ENCODE measurements around the gene CRTAP.
A peak's percentile ranks its signal among the peaks of the same experiment; 100 is the strongest.
"Not testable (repeated sequence)": the region's sequence is repeated elsewhere in the genome, so short reads cannot be mapped to it uniquely, and the experiment has no call there.

Gene CRTAP

DNA sequence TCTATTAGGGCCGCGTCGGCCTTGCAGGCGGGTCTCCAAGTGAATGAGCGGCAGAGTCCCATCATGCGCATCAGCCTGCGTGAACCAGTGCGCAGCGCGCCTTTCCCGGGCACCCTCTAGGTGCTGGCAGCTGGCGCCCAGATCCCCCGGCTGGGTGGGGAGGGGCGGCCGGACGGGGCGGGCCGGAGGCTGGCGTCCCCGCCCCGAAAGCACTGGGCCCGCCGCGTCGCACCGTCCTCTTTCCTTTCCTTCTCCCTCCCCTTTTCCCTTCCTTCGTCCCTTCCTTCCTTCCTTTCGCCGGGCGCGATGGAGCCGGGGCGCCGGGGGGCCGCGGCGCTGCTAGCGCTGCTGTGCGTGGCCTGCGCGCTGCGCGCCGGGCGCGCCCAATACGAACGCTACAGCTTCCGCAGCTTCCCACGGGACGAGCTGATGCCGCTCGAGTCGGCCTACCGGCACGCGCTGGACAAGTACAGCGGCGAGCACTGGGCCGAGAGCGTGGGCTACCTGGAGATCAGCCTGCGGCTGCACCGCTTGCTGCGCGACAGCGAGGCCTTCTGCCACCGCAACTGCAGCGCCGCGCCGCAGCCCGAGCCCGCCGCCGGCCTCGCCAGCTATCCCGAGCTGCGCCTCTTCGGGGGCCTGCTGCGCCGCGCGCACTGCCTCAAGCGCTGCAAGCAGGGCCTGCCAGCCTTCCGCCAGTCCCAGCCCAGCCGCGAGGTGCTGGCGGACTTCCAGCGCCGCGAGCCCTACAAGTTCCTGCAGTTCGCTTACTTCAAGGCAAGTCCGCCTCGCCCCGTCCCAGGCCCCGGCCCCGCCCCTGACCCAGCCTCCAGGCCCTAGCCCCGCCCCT is at the start of gene CRTAP:
TSS of gene CRTAP (plus strand) at position 243 of the 850 bp plus-strand sequence. CDS start at position 307, 64 bp downstream.
- TF ChIP-seq, protein P1, sequence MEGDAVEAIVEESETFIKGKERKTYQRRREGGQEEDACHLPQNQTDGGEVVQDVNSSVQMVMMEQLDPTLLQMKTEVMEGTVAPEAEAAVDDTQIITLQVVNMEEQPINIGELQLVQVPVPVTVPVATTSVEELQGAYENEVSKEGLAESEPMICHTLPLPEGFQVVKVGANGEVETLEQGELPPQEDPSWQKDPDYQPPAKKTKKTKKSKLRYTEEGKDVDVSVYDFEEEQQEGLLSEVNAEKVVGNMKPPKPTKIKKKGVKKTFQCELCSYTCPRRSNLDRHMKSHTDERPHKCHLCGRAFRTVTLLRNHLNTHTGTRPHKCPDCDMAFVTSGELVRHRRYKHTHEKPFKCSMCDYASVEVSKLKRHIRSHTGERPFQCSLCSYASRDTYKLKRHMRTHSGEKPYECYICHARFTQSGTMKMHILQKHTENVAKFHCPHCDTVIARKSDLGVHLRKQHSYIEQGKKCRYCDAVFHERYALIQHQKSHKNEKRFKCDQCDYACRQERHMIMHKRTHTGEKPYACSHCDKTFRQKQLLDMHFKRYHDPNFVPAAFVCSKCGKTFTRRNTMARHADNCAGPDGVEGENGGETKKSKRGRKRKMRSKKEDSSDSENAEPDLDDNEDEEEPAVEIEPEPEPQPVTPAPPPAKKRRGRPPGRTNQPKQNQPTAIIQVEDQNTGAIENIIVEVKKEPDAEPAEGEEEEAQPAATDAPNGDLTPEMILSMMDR (IDR thresholded peaks at IDR 0.05; ENCODE audit: borderline replicate concordance, insufficient read depth, low read depth, low read length) = no peak
- peak within 1 kb of the TSS; percentile 67 for H3K4me3 ChIP-seq (ENCODE audit: low read depth, low read length)

DNA sequence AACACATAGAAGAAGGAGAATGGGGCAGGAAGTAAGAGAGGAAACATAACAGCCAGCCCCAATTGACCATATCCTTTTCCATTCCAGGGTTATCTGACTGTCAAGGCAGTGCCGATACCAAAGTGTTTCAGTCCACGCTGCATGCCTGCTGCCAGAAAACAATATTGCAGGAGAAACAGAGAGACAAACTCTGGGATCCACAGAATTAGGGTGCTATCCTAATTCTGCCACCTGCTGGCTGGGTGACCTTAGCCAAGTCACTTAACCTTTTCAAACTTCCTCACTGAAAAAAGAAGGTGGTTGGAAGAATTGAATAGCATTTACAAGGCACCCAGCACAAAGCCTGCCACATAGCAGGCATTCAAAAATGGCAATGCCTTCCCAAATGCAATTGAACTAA is 48.9 kb upstream of the CRTAP start:
- H3K4me3 ChIP-seq (ENCODE audit: low read depth, low read length) = no peak overlapping the region
- TF ChIP-seq, protein P1 (IDR thresholded peaks at IDR 0.05; ENCODE audit: borderline replicate concordance, insufficient read depth, low read depth, low read length) = peak; percentile 56

DNA sequence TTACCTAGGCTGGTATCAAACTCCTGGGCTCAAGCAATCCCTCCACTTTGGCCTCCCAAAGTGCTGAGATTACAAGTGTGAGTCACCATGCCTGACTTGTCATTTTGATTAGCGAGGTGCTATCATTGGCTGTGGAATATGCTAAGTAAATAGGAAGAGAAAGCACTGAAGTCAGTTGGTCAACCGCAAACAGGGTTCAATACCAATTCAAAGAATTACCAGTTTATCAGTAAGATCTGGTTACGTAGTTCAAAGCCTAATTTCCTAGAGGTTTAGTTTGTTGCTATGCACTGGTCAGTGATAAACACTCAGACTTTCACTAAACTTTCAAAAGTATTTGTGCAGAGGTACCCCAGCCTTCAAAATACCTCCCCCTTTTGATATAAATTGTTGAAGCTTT is 46.3 kb upstream of the CRTAP start:
- H3K4me3 ChIP-seq (ENCODE audit: low read depth, low read length) = no peak overlapping the region
- TF ChIP-seq, protein P1 (IDR thresholded peaks at IDR 0.05; ENCODE audit: borderline replicate concordance, insufficient read depth, low read depth, low read length) = no peak

DNA sequence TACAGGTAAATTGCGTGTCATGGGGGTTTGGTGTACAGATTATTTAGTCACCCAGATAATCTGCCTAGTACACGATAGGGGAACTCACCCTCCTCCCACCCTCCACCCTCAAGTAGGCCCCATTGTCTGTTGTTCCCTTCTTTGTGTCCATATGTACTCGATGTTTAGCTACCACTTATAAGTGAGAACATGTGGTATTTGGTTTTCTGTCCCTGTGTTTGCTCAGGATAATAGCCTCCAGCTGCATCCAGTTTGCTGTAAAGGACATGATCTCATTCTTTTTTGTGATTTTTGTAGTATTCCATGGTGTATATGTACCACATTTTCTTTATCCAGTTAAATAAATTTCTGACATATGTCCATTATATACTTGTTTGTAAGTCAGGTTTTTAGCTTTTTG is 44.0 kb upstream of the CRTAP start:
- not testable (repeated sequence) for H3K4me3 ChIP-seq (ENCODE audit: low read depth, low read length)

DNA sequence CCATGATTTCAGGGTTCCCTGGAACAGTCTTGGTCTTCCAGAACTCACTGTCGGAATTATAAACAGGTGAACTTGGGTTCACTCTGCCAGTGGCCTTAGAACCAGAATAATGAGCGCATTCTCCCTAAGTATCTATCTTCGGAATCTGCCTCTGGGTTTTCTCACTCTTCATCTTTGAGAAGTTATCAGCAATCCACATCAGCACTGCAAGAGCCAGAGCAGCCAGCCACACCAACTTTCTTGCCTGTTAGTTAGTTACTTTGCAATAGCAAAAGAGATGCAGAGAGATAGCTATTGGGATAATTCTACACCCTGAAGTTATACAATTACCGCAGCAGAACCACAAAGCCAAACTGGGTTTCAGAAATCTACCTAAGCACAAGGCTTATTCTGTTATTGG is 42.6 kb upstream of the CRTAP start:
- TF ChIP-seq, protein P1 (IDR thresholded peaks at IDR 0.05; ENCODE audit: borderline replicate concordance, insufficient read depth, low read depth, low read length) = no peak
- H3K4me3 ChIP-seq (ENCODE audit: low read depth, low read length) = no peak overlapping the region

DNA sequence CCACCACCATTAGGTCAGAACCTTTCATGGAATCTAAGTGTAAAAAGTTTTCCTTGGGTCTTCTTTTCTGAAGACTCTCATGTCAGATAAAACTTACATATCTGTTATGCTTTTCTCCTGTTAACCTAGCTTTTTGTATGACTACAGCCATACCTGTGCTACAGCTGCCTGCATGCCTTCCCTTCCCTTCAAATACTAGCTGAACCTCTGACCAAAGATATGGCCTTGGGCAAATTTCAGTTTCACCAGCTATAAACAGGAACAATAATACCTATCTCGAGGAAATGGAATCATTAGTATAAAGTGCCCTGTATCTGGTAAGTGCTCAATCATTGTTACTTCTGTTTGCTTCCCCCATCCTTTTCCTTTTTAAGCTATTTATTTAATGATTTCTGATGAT is 41.9 kb upstream of the CRTAP start:
- H3K4me3 ChIP-seq (ENCODE audit: low read depth, low read length) = no peak overlapping the region
- TF ChIP-seq, protein P1 (IDR thresholded peaks at IDR 0.05; ENCODE audit: borderline replicate concordance, insufficient read depth, low read depth, low read length) = no peak

DNA sequence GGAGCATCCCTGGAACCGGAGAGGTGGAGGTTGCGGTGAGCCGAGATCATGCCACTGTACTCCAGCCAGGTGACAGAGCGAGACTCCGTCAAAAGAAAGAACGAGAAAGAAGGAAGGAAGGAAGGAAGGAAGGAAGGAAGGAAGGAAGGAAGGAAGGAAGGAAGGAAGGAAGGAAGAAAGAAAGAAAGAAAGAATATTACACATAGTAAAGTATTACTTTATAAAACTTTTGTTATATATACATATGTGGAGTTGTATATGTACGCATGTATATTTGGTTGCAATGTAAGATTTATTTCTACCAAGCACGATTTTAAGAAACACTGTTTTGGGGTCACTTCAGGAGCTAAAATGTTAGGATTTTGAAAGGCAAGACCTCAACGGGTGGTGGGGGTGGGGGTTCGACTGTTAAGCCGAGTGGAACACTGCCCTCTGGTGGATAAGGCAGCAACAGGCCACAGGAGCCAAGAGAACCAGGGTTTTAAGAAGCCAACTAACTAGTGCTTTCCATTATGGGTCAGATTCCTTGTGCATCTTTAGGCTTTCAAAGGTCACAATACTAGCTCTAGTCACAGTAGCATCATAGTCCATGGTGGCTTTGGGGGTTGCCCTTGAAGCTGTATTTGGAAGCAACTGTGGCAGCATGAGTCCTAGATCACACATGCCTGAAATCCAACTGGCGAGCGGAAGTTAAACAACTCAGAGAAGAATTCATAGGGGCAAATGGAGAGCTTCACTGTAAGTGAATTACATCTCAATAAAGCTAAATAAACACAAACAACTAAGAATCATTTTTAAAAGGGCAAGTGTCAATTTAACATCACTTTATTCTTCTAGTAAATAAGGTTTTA is 39.4 kb upstream of the CRTAP start:
- TF ChIP-seq, protein P1 (IDR thresholded peaks at IDR 0.05; ENCODE audit: borderline replicate concordance, insufficient read depth, low read depth, low read length) = peak; percentile 84
- H3K4me3 ChIP-seq (ENCODE audit: low read depth, low read length) = no peak overlapping the region

Data from GM12875 (cell line).